Measurements from ENCODE around the gene SLCO2A1.

GRCh38 chr3:134077649-134078161 lies 48.0 kb upstream of the SLCO2A1 start:
- TF ChIP-seq CTCF (conservative IDR thresholded peaks at IDR 0.05; ENCODE audit: low read depth, low read length), result no peak
- no peak for TF ChIP-seq POLR2A (IDR thresholded peaks at IDR 0.05; ENCODE audit: low read depth, low read length)
